GM19238 (cell line): Measurements from ENCODE around the gene MELK.

ENCODE experiments used
- DNase-seq: peaks from one replicate; pipeline ENCODE4 v3.0.0; 2011; ENCODE audit warnings: low spot score; ENCODE audit not compliant: insufficient read length

The MELK gene

GRCh38 chr9:36584620-36585460, 12.1 kb downstream of the MELK start:
- no peak for DNase-seq

- DNase-seq = no peak
Observed at GRCh38 chr9:36590231-36590630, 17.5 kb downstream of the MELK start.

- no peak for DNase-seq
Observed at GRCh38 chr9:36592801-36593583, 20.3 kb downstream of the MELK start.

- DNase-seq = no peak
Observed at GRCh38 chr9:36594213-36594612, 21.5 kb downstream of the MELK start.

- no peak for DNase-seq
Observed at GRCh38 chr9:36597412-36598178, 24.9 kb downstream of the MELK start.

GRCh38 chr9:36598273-36598672, 25.6 kb downstream of the MELK start:
- no peak for DNase-seq

- DNase-seq = peak; percentile 21
Observed at GRCh38 chr9:36603006-36603405, 30.3 kb downstream of the MELK start.

GRCh38 chr9:36609306-36609705, 36.6 kb downstream of the MELK start:
- DNase-seq = no peak

- no peak for DNase-seq
Observed at GRCh38 chr9:36622121-36622520, 49.4 kb downstream of the MELK start.

GRCh38 chr9:36623280-36623679, 50.6 kb downstream of the MELK start:
- DNase-seq = no peak

GRCh38 chr9:36625006-36625615, 52.4 kb downstream of the MELK start:
- DNase-seq = no peak

GRCh38 chr9:36632892-36633291, 60.2 kb downstream of the MELK start:
- DNase-seq = no peak

GRCh38 chr9:36637491-36638270, 65.0 kb downstream of the MELK start:
- DNase-seq = no peak

GRCh38 chr9:36640771-36641381, 68.2 kb downstream of the MELK start:
- DNase-seq = peak; percentile 21

- no peak for DNase-seq
Observed at GRCh38 chr9:36642817-36643216, 70.1 kb downstream of the MELK start.

GRCh38 chr9:36656842-36657241, 84.1 kb downstream of the MELK start:
- no peak for DNase-seq

- DNase-seq = no peak
Observed at GRCh38 chr9:36659500-36659899, 86.8 kb downstream of the MELK start.

GRCh38 chr9:36664806-36665205, 92.1 kb downstream of the MELK start:
- DNase-seq = no peak

- DNase-seq = no peak
Observed at GRCh38 chr9:36665387-36665786, 92.7 kb downstream of the MELK start.

GRCh38 chr9:36665921-36666431, 93.3 kb downstream of the MELK start:
- DNase-seq = no peak
